HG03066 (cell line): ENCODE results near the gene ALCAM.
"Not testable (repeated sequence)": the region's sequence is repeated elsewhere in the genome, so short reads cannot be mapped to it uniquely, and the experiment has no call there.

Experiments used
- ATAC-seq: cut with Tn5 transposase; IDR thresholded peaks from one replicate; pipeline ENCODE4 v1.9.1; 2021; ENCODE audit warnings: low read depth; ENCODE audit not compliant: unreplicated experiment

Gene ALCAM

GRCh38 chr3:105564546-105565288 is 198.0 kb downstream of the ALCAM start:
- no peak for ATAC-seq

DNA sequence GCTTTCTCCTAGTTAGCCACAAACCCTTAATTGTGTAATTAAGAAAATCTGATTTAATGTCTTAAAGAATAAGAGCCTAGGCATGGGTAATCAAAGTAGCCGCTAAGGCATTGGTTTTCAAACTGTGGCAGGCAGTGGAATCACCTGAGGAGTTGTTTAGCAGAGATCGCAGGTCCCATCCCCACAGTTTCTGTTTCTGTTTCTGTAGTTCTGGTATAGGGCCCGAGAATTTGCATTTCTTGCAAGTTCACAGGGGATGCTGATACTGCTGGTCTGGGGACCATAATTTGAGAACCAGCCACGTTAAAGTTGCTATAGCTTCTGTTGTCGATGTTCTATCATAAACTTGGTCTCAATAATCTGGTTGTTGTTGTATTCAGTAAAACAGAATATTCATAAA is 204.3 kb downstream of the ALCAM start:
- no peak for ATAC-seq

DNA sequence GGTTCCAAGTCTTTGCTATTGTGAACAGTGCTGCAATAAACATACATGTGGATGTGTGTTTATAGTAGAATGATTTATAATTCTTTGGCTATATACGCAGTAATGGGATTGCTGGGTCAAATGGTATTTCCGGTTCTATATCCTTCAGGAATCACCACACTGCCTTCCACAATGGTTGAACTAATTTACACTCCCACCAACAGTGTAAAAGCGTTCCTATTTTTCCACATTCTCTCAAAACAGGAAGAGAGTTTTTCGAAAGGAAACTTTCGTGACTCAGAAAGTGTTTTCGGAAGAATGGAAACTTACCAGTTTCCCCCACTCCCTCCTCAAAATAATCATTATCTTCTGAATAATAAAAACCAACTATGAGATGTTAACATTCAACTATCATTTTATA is 205.8 kb downstream of the ALCAM start:
- no peak for ATAC-seq

- ATAC-seq = no peak
Measured at GRCh38 chr3:105579439-105579838, 212.7 kb downstream of the ALCAM start.

- ATAC-seq = no peak
Measured at GRCh38 chr3:105580296-105580965, 213.7 kb downstream of the ALCAM start.

DNA sequence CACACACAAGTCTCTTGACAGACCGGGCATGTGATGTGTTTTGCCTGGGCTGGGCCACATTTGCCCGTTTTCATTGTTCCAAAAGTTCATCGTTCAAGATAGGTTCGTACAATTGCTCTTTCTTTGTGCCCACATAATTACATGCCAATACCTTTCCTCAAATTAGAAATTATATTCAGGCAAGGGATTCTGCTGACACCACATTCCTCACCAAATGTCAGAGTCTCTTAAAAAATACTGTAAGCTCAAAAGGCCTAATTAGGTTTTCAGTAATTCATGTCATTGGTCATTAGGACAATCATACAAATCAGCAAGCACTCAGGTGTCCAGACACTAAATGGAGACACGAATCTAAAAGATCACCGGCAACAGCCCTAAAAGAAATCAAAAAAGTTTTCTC is 215.3 kb downstream of the ALCAM start:
- ATAC-seq = no peak

GRCh38 chr3:105584003-105584790 is 217.5 kb downstream of the ALCAM start:
- ATAC-seq = no peak

- no peak for ATAC-seq
Measured at GRCh38 chr3:105593315-105593714, 226.6 kb downstream of the ALCAM start.

- no peak for ATAC-seq
Measured at GRCh38 chr3:105594219-105594618, 227.5 kb downstream of the ALCAM start.

DNA sequence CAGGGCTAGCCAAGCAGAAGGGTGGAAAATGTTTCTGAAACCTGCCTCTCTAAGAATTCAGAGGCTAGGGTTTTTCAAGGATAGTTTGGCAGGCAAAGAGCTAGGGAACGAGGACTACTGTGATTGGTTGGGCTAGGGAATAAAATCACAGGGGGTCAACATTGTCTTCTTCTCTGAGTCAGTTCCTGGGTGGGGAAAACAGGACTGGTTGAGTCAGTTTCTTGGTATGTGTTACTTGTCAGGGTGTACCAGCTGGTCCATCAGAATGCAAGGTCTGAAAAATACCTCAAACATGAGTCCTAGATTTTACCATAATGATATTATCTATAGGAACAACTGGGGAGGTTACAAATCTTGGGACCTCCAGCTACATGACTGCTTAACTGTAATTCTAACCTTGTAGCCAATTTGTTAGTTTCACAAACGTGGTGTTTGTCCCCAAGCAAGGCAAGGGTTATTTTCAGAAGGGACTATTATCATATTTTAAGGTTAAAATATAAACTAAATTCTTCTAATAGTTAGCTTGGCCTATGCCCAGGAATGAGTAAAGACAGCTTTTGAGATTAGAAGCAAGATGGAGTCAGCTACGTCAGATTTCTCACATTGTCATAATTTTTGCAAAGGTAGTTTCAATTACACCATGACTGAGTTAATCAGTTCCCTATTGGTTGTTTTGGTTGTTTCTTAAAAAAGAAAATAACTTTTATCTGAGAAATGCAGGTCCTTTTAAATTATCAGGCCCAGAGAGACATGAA is 231.5 kb downstream of the ALCAM start:
- ATAC-seq = no peak

- ATAC-seq = no peak
Measured at GRCh38 chr3:105599350-105599749, 232.6 kb downstream of the ALCAM start.

- ATAC-seq = not testable (repeated sequence)
Measured at GRCh38 chr3:105601756-105602155, 235.0 kb downstream of the ALCAM start.

- not testable (repeated sequence) for ATAC-seq
Measured at GRCh38 chr3:105602286-105602685, 235.6 kb downstream of the ALCAM start.

DNA sequence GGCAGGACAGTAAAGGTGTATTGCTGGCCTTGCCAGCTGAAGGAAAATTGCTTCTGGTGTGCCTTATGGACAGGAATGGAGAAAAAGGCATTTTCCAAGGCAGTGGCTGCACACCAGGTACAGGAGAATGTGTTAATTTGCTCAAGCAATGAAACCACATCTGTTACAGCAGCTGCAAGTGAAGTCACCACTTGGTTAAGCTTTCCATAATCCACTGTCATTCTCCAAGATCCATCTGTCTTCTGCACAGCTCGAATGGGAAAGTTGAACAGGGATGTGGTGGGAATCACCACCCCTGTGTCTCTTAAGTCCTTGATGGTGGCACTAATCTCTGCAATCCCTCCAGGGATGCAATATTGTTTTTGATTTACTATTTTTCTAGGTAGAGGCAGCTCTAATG is 236.8 kb downstream of the ALCAM start:
- not testable (repeated sequence) for ATAC-seq

DNA sequence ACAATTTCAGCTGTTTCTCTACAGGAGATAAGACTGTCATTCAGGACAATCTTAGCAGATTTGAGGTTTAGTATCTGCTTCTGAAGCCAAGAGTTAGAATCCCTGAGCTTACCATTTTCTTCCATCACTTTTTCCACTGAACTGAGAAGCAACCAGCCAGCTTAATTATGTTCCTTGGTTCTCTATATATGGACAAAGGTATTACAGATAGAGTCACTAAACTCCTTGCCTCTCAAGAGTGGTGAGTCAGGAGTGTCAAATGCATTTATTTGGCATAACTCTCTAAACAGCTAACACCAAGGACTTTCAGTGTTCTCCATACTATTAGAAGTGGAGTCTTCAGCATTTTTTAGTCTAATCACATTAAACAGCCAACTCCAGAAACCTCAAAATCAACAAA is 239.3 kb downstream of the ALCAM start:
- ATAC-seq = no peak

- ATAC-seq = no peak
Measured at GRCh38 chr3:105608623-105609022, 241.9 kb downstream of the ALCAM start.

DNA sequence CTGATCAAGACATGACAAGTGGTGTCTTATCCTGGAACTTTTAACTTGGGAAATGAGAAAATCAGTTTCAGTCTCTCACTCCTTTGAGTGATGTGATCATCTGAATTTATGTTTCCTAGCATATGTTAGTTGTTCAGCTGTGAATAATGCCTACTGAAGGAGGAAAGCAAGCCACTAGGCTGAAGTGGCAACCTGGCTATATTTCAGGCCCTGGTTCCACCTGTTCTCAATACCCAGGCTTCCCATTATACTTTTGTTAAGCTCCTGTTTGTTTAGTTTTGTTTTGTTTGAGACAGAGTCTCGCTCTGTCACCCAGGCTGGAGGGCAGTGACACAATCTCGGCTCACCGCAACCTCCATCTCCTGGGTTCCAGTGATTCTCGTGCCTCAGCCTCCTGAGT is 243.8 kb downstream of the ALCAM start:
- no peak for ATAC-seq

GRCh38 chr3:105611304-105612192 is 244.8 kb downstream of the ALCAM start:
- ATAC-seq = no peak

GRCh38 chr3:105613120-105613519 is 246.4 kb downstream of the ALCAM start:
- no peak for ATAC-seq
